Measurements from ENCODE around the gene RAD9A. TPM values are rescaled to one million over a fixed set of nuclear protein-coding genes. Genes with fewer than 3 reads are reported as not detected.

Gene RAD9A
- total and polyA plus RNA-seq, 2 of the 4 experiments (the other 2 are of a cell fraction) = 2.0 to 10.3 TPM

GRCh38 chr11:67445515-67445914, 53.7 kb downstream of the RAD9A start (continued):
- TF ChIP-seq NFE2L2 (IDR thresholded peaks at IDR 0.05; ENCODE audit: low read depth, low read length) = no peak
- TF ChIP-seq MAFK (IDR thresholded peaks at IDR 0.05; ENCODE audit: low read depth, low read length) = no peak
- TF ChIP-seq RFX5 (IDR thresholded peaks at IDR 0.05; ENCODE audit: low read depth, low read length) = no peak
- no peak for TF ChIP-seq RCOR1 (IDR thresholded peaks at IDR 0.05; ENCODE audit: insufficient replicate concordance, low read length)

Small RNA genes lying within 50 kb of the gene (microRNA-seq; reads per million reads assigned to microRNA genes)
- gene RN7SKP239 (ENCODE audit: insufficient read depth, insufficient read length) (not detected), gene RNU6-1238P (ENCODE audit: insufficient read depth, insufficient read length) (not detected)

Small RNA genes lying within 50 kb of the gene (small RNA-seq; reads per million reads assigned to genes)
- gene RN7SKP239 (0 reads per million in 5 experiments), gene RNU6-1238P (0 to 0.08 (median 0) reads per million in 5 experiments)

Other genes starting within 250 kb of the RAD9A start
- gene GRK2, start 125.5 kb upstream of the RAD9A start, total RNA-seq (2012; rRNA removed) = 23.9 and 26.7 TPM in 2 replicates
- 41.8 and 45.8 TPM in 2 replicates for gene GRK2, start 125.5 kb upstream of the RAD9A start, polyA plus RNA-seq (2012; rRNA removed)
- gene ANKRD13D, start 102.7 kb upstream of the RAD9A start, total RNA-seq (2012; rRNA removed) = 7.3 and 8.1 TPM in 2 replicates
- 38.4 and 44.0 TPM in 2 replicates for gene ANKRD13D, start 102.7 kb upstream of the RAD9A start, polyA plus RNA-seq (2012; rRNA removed)
- gene SSH3, start 88.5 kb upstream of the RAD9A start, total RNA-seq (2012; rRNA removed) = 7.3 and 7.8 TPM in 2 replicates
- gene SSH3, start 88.5 kb upstream of the RAD9A start, polyA plus RNA-seq (2012; rRNA removed) = 26.7 and 29.2 TPM in 2 replicates
- gene POLD4, start 38.4 kb upstream of the RAD9A start, total RNA-seq (2012; rRNA removed) = 40.8 and 46.4 TPM in 2 replicates
- gene POLD4, start 38.4 kb upstream of the RAD9A start, polyA plus RNA-seq (2012; rRNA removed) = 133 and 152 TPM in 2 replicates
- 5.0 and 5.6 TPM in 2 replicates for gene CLCF1, start 18.4 kb upstream of the RAD9A start, total RNA-seq (2012; rRNA removed)
- gene CLCF1, start 18.4 kb upstream of the RAD9A start, polyA plus RNA-seq (2012; rRNA removed) = 27.8 and 34.4 TPM in 2 replicates
- gene PPP1CA, start 9.9 kb downstream of the RAD9A start, total RNA-seq (2012; rRNA removed) = 294 and 313 TPM in 2 replicates
- gene PPP1CA, start 9.9 kb downstream of the RAD9A start, polyA plus RNA-seq (2012; rRNA removed) = 228 and 260 TPM in 2 replicates
- gene TBC1D10C, start 12.1 kb downstream of the RAD9A start, total RNA-seq (2012; rRNA removed) = under 0.01 and 0.18 TPM in 2 replicates
- gene TBC1D10C, start 12.1 kb downstream of the RAD9A start, polyA plus RNA-seq (2012; rRNA removed) = 0.07 and 0.11 TPM in 2 replicates
- under 0.01 TPM in 2 replicates for gene CARNS1, start 23.7 kb downstream of the RAD9A start, total RNA-seq (2012; rRNA removed)
- gene CARNS1, start 23.7 kb downstream of the RAD9A start, polyA plus RNA-seq (2012; rRNA removed) = 0.23 and 0.32 TPM in 2 replicates
- gene RPS6KB2, start 36.5 kb downstream of the RAD9A start, total RNA-seq (2012; rRNA removed) = 47.8 and 58.4 TPM in 2 replicates
- gene RPS6KB2, start 36.5 kb downstream of the RAD9A start, polyA plus RNA-seq (2012; rRNA removed) = 50.7 and 55.3 TPM in 2 replicates
- not detected in 2 replicates for gene PTPRCAP, start 45.7 kb downstream of the RAD9A start, total RNA-seq (2012; rRNA removed)
- gene PTPRCAP, start 45.7 kb downstream of the RAD9A start, polyA plus RNA-seq (2012; rRNA removed) = 0.14 and 0.24 TPM in 2 replicates
- 76.4 and 79.4 TPM in 2 replicates for gene CORO1B, start 51.5 kb downstream of the RAD9A start, total RNA-seq (2012; rRNA removed)
- gene CORO1B, start 51.5 kb downstream of the RAD9A start, polyA plus RNA-seq (2012; rRNA removed) = 138 and 151 TPM in 2 replicates
- gene GPR152, start 60.7 kb downstream of the RAD9A start, total RNA-seq (2012; rRNA removed) = not detected in 2 replicates
- not detected in 2 replicates for gene GPR152, start 60.7 kb downstream of the RAD9A start, polyA plus RNA-seq (2012; rRNA removed)
- not detected in 2 replicates for gene CABP4, start 63.4 kb downstream of the RAD9A start, total RNA-seq (2012; rRNA removed)
- gene CABP4, start 63.4 kb downstream of the RAD9A start, polyA plus RNA-seq (2012; rRNA removed) = not detected in 2 replicates
- 12.5 and 18.9 TPM in 2 replicates for gene TMEM134, start 77.3 kb downstream of the RAD9A start, total RNA-seq (2012; rRNA removed)
- gene TMEM134, start 77.3 kb downstream of the RAD9A start, polyA plus RNA-seq (2012; rRNA removed) = 55.0 and 64.4 TPM in 2 replicates
- 91.4 and 95.5 TPM in 2 replicates for gene AIP, start 91.0 kb downstream of the RAD9A start, total RNA-seq (2012; rRNA removed)
- gene AIP, start 91.0 kb downstream of the RAD9A start, polyA plus RNA-seq (2012; rRNA removed) = 122 and 130 TPM in 2 replicates
- 4.7 and 5.0 TPM in 2 replicates for gene PITPNM1, start 113.4 kb downstream of the RAD9A start, total RNA-seq (2012; rRNA removed)
- 15.4 and 18.3 TPM in 2 replicates for gene PITPNM1, start 113.4 kb downstream of the RAD9A start, polyA plus RNA-seq (2012; rRNA removed)
- gene CDK2AP2, start 116.2 kb downstream of the RAD9A start, total RNA-seq (2012; rRNA removed) = 8.1 and 9.2 TPM in 2 replicates
- gene CDK2AP2, start 116.2 kb downstream of the RAD9A start, polyA plus RNA-seq (2012; rRNA removed) = 44.7 and 49.8 TPM in 2 replicates
- gene CABP2, start 131.5 kb downstream of the RAD9A start, total RNA-seq (2012; rRNA removed) = not detected in 2 replicates
- gene CABP2, start 131.5 kb downstream of the RAD9A start, polyA plus RNA-seq (2012; rRNA removed) = not detected in 2 replicates
- gene GSTP1, start 191.8 kb downstream of the RAD9A start, total RNA-seq (2012; rRNA removed) = 947 and 1,000 TPM in 2 replicates
- gene GSTP1, start 191.8 kb downstream of the RAD9A start, polyA plus RNA-seq (2012; rRNA removed) = 1,539 and 1,653 TPM in 2 replicates
- 119 and 120 TPM in 2 replicates for gene NDUFV1, start 214.9 kb downstream of the RAD9A start, total RNA-seq (2012; rRNA removed)
- gene NDUFV1, start 214.9 kb downstream of the RAD9A start, polyA plus RNA-seq (2012; rRNA removed) = 133 and 148 TPM in 2 replicates
- 0.83 and 1.4 TPM in 2 replicates for gene NUDT8, start 238.0 kb downstream of the RAD9A start, total RNA-seq (2012; rRNA removed)
- gene NUDT8, start 238.0 kb downstream of the RAD9A start, polyA plus RNA-seq (2012; rRNA removed) = 2.5 and 3.2 TPM in 2 replicates
- not detected in 2 replicates for gene TBX10, start 247.8 kb downstream of the RAD9A start, total RNA-seq (2012; rRNA removed)
- gene TBX10, start 247.8 kb downstream of the RAD9A start, polyA plus RNA-seq (2012; rRNA removed) = not detected in 2 replicates